ENCODE data around the gene MCOLN2.

DNA sequence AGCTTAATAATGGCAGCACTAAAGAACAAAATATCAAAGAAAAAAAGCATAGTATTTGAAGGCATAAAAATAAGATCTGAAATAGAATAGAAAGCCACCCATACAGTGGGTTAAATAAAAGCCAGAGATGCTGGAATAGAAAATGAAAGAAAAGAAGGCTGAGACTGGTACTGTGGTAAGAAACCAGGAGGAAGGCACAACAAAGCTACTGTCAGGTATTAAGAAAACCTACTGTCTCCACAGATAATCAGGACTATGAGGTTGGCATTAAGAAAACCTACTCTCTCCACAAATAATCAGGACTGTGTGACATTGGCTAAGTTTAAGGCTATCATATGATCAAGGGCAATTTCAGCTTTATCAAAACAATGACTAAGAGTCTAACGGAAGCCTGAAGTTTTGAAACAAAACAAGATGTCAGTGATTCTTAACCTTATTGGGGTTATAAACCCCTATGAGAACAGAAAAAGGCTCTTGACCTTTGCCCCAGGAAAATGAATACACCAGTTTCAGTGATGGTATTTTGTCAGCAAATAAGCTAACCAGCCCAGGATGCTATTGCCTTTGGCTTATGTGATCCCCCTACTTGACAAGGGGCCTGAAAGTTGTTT lies 24.4 kb downstream of the MCOLN2 start:
- TF ChIP-seq ATF3 (IDR thresholded peaks at IDR 0.05; ENCODE audit: insufficient read depth, low read depth, low read length) (no peak), BCL11A (IDR thresholded peaks at IDR 0.05; ENCODE audit: low read depth in 2 of 2, low read length in 2 of 2) (no peak), ZNF274 (IDR thresholded peaks at IDR 0.05; ENCODE audit: borderline replicate concordance, extremely low read depth, low read length) (no peak), TAF1 (IDR thresholded peaks at IDR 0.05; ENCODE audit: low read depth, low read length) (no peak), PHF8 (conservative IDR thresholded peaks at IDR 0.05; ENCODE audit: low read depth, low read length) (no peak), MAX (IDR thresholded peaks at IDR 0.05) (no peak), CHD1 (IDR thresholded peaks at IDR 0.05; ENCODE audit: low read depth, low read length) (no peak), USF2 (IDR thresholded peaks at IDR 0.05; ENCODE audit: low read length) (no peak), YY1 (IDR thresholded peaks at IDR 0.05; ENCODE audit: low read depth, low read length) (no peak)
- TF ChIP-seq, protein P1, sequence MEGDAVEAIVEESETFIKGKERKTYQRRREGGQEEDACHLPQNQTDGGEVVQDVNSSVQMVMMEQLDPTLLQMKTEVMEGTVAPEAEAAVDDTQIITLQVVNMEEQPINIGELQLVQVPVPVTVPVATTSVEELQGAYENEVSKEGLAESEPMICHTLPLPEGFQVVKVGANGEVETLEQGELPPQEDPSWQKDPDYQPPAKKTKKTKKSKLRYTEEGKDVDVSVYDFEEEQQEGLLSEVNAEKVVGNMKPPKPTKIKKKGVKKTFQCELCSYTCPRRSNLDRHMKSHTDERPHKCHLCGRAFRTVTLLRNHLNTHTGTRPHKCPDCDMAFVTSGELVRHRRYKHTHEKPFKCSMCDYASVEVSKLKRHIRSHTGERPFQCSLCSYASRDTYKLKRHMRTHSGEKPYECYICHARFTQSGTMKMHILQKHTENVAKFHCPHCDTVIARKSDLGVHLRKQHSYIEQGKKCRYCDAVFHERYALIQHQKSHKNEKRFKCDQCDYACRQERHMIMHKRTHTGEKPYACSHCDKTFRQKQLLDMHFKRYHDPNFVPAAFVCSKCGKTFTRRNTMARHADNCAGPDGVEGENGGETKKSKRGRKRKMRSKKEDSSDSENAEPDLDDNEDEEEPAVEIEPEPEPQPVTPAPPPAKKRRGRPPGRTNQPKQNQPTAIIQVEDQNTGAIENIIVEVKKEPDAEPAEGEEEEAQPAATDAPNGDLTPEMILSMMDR (IDR thresholded peaks at IDR 0.05; ENCODE audit: control extremely low read depth in 1 of 3, insufficient read depth in 1 of 3, low read depth in 1 of 3, low read length in 3 of 3): no peak

Data from H1 (cell line).